ENCODE measurements around the gene MAPK8IP3.

GRCh38 chr16:1807626-1808025 lies 101.6 kb downstream of the MAPK8IP3 start:
- TF ChIP-seq CTCF (IDR thresholded peaks at IDR 0.05; ENCODE audit: low read length), result no peak
- TF ChIP-seq EZH2 (optimal IDR thresholded peaks at IDR 0.05; ENCODE audit: low read depth, low read length), result no peak
